GM12875 (cell line): ENCODE data around the gene BPIFB1.

Source experiments
- H3K4me3 ChIP-seq: one replicate; pipeline ENCODE4 v1.5.1; 2011; ENCODE audit warnings: low read depth, low read length, control low read depth
- TF ChIP-seq, protein P1 (sequence below): IDR thresholded peaks from 2 replicates; pipeline ENCODE4 v1.5.1; 2011; ENCODE audit warnings: low read depth, mild to moderate bottlenecking, control low read depth, inconsistent platforms, low read length, moderate library complexity, borderline replicate concordance; ENCODE audit not compliant: insufficient read depth

BPIFB1 gene

GRCh38 chr20:33252460-33252859 lies 30.6 kb upstream of the BPIFB1 start:
- TF ChIP-seq, protein P1, sequence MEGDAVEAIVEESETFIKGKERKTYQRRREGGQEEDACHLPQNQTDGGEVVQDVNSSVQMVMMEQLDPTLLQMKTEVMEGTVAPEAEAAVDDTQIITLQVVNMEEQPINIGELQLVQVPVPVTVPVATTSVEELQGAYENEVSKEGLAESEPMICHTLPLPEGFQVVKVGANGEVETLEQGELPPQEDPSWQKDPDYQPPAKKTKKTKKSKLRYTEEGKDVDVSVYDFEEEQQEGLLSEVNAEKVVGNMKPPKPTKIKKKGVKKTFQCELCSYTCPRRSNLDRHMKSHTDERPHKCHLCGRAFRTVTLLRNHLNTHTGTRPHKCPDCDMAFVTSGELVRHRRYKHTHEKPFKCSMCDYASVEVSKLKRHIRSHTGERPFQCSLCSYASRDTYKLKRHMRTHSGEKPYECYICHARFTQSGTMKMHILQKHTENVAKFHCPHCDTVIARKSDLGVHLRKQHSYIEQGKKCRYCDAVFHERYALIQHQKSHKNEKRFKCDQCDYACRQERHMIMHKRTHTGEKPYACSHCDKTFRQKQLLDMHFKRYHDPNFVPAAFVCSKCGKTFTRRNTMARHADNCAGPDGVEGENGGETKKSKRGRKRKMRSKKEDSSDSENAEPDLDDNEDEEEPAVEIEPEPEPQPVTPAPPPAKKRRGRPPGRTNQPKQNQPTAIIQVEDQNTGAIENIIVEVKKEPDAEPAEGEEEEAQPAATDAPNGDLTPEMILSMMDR: no peak
- no peak overlapping the region for H3K4me3 ChIP-seq

DNA sequence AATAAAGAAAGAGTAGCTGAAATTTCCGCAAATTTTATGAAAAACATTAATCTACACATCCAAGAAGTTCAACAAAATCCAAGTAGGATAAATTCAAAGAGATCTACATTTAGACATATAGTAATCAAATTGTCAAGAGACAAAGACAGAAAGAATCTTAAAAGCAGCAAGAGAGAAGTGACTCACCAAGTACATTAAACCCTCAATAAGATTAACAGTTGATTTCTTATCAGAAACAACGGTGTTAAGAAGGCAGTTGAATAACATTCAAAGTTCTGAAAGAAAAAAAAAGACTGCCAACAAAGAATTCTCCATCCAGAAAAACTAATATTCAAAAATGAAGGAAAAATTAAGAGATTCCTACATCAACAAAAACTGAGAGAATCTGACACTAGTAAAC lies 28.0 kb upstream of the BPIFB1 start:
- no peak overlapping the region for H3K4me3 ChIP-seq
- TF ChIP-seq, protein P1: no peak

DNA sequence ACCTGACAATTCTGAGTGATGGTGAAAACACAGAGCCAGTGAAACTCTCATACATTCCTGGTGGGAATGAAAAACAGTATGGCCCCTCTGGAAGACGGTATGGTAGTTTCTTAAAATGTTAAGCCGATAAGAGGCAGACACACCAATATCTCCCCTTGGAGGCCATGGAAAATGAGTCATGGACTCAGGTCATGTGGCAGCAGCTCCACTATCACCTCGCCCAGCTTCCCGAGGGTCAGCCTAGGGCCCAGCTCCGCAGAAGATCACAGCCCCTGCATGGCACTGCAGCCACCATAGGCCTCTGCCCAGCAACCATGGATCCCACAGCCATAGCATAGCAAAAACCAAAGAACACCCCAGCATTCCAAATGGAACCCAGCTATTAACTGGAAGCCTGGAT lies 25.8 kb upstream of the BPIFB1 start:
- TF ChIP-seq, protein P1: no peak
- no peak overlapping the region for H3K4me3 ChIP-seq

DNA sequence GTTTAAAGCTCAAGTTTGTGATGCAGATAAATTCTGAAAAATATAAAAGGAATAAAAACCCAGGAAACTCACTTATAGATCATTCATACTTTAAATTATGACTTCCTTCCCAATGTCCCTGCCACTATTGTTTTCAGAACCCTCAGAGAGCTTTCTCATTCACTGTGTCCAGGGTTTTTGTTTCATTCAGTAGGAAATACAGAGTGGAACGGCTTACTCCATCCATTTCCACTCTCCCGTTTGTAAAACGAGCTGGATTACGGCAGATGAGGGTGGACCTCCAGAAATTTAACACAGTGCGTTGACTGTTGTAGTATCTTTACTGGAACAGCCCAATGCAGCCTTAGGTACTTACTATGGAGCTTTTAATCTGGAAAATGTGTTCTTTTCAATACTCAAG lies 23.6 kb upstream of the BPIFB1 start:
- H3K4me3 ChIP-seq: no peak overlapping the region
- TF ChIP-seq, protein P1: no peak

GRCh38 chr20:33261465-33261864 lies 21.5 kb upstream of the BPIFB1 start:
- TF ChIP-seq, protein P1: no peak
- H3K4me3 ChIP-seq: no peak overlapping the region

DNA sequence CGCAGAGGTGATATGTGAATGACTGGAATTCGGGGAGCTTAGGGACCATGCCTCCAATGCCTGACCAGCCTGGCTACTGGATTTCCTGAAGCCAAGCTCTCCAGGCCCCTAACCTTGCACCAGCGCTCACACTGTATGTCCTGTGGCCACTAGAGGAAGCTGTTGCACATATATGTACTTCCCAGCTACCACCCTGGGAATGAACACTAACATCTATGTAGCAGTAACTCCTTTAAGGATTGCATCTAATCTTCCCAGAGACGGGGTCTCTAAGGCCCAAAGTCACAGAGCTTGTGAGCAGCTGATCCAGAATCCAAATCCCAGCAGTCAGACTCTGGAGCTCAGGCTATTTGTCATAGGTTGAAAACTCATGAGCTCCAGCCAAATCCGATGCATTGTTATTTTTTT lies 20.4 kb upstream of the BPIFB1 start:
- H3K4me3 ChIP-seq: no peak overlapping the region
- TF ChIP-seq, protein P1: peak; percentile 47

DNA sequence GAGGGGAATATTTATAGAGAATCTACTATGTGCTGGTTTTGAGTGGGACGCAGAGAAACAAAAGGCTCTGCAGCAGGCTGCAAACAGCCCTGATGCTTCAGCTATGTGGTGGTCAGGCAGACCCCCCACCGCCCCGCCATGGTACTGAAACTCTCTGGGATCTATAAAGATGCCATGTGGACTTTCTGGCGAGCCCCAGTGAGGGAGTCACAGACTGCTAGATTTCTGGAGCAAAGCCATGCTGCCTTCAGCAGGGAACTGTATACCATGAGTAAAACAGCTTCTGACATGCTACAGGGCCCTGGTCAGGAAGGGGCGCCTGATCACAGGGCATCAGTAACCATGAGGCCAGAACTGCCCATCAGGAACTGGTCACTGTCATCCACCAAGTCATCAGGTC lies 19.2 kb upstream of the BPIFB1 start:
- TF ChIP-seq, protein P1: no peak
- H3K4me3 ChIP-seq: no peak overlapping the region
